NB4 (cell line): ENCODE measurements around the gene NMRK1.

Experiments
- CTCF ChIP-seq: IDR thresholded peaks from one replicate; pipeline ENCODE4 v1.5.1; 2012; ENCODE audit warnings: low read depth, low read length
- MAX ChIP-seq: IDR thresholded peaks from 2 replicates; pipeline ENCODE4 v1.6.1; 2011; ENCODE audit warnings: low read depth, low read length

GRCh38 chr9:75105841-75106240 is 17.9 kb upstream of the NMRK1 start:
- no peak for TF ChIP-seq MAX
- TF ChIP-seq CTCF: no peak
